RWPE2 (cell line): ENCODE results near the gene PEX7.

Experiments
- ATAC-seq: fragments of 200-7000 bp; cut with Tn5 transposase; 3 replicates; pipeline ENCODE4 v1.9.1; 2021; ENCODE audit warnings: low read depth
- DNase-seq: peaks from one replicate; pipeline ENCODE4 v3.0.0-alpha.2; 2020; ENCODE audit warnings: low spot score
- H3K27ac ChIP-seq: fragments of 450-650 bp; 2 replicates; pipeline ENCODE4 v1.5.1; 2017; ENCODE audit warnings: mild to moderate bottlenecking; ENCODE audit not compliant: poor library complexity, severe bottlenecking
- H3K27me3 ChIP-seq: fragments of 250-450 bp; sonication (Bioruptor Pico); 2 replicates; pipeline ENCODE4 v1.5.1; 2021; ENCODE audit warnings: mild to moderate bottlenecking, moderate library complexity; ENCODE audit not compliant: insufficient read depth, poor library complexity, severe bottlenecking
- H3K36me3 ChIP-seq: fragments of 250-450 bp; sonication (Bioruptor Pico); 2 replicates; pipeline ENCODE4 v1.5.1; 2020; ENCODE audit warnings: low read depth, mild to moderate bottlenecking, moderate library complexity
- H3K4me1 ChIP-seq: fragments of 250-450 bp; sonication (Bioruptor Pico); 2 replicates; pipeline ENCODE4 v1.5.1; 2021; ENCODE audit warnings: mild to moderate bottlenecking, moderate library complexity; ENCODE audit not compliant: insufficient read depth, poor library complexity, severe bottlenecking
- H3K4me3 ChIP-seq: fragments of 250-450 bp; sonication (Bioruptor Pico); 2 replicates; pipeline ENCODE4 v1.5.1; 2021; ENCODE audit warnings: mild to moderate bottlenecking, moderate library complexity; ENCODE audit not compliant: severe bottlenecking
- H3K9me3 ChIP-seq: fragments of 250-450 bp; sonication (Bioruptor Pico); 2 replicates; pipeline ENCODE4 v1.5.1; 2021; ENCODE audit warnings: mild to moderate bottlenecking, moderate library complexity; ENCODE audit not compliant: severe bottlenecking
- TF ChIP-seq, protein P1 (sequence below): fragments of 450-650 bp; IDR thresholded peaks from one replicate; pipeline ENCODE4 v1.5.1; 2017; ENCODE audit warnings: mild to moderate bottlenecking, moderate library complexity; ENCODE audit not compliant: poor library complexity, severe bottlenecking

PEX7 gene

DNA sequence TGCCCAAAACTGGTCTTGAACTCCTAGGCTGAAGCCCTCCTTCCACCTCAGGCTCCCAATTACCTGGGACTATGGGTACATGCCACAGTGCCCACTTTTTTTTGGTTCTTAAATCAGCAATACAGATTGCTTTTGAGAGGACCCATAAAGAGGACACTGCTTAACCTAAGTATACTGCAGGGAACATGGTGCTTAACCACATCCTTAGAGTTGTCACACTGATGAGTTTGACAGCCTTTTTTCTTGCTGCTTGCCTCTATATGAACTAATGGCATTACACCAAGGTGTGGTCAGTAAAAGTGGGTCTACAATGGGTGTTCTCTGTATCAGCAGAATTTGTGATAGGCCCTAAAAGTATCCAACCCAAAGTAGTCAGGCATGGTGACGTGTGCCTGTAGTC is 92.6 kb downstream of the PEX7 start:
- TF ChIP-seq, protein P1, sequence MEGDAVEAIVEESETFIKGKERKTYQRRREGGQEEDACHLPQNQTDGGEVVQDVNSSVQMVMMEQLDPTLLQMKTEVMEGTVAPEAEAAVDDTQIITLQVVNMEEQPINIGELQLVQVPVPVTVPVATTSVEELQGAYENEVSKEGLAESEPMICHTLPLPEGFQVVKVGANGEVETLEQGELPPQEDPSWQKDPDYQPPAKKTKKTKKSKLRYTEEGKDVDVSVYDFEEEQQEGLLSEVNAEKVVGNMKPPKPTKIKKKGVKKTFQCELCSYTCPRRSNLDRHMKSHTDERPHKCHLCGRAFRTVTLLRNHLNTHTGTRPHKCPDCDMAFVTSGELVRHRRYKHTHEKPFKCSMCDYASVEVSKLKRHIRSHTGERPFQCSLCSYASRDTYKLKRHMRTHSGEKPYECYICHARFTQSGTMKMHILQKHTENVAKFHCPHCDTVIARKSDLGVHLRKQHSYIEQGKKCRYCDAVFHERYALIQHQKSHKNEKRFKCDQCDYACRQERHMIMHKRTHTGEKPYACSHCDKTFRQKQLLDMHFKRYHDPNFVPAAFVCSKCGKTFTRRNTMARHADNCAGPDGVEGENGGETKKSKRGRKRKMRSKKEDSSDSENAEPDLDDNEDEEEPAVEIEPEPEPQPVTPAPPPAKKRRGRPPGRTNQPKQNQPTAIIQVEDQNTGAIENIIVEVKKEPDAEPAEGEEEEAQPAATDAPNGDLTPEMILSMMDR, result no peak
- peaks cover 14% of the 10 kb centered on the region; the same call in 1 of the 2 replicates for H3K36me3 ChIP-seq
- H3K27ac ChIP-seq, result no peak overlapping the region
- H3K4me1 ChIP-seq, result no peaks in the 10 kb centered on the region
- no peak overlapping the region for H3K4me3 ChIP-seq
- ATAC-seq (no peak), DNase-seq (no peak)
- peaks cover 7% of the 10 kb centered on the region for H3K27me3 ChIP-seq
- H3K9me3 ChIP-seq, result no peaks in the 10 kb centered on the region

- no peak for DNase-seq
- Histone ChIP-seq H3K9me3 (no peaks in the 10 kb centered on the region), H3K4me1 (no peaks in the 10 kb centered on the region), H3K27me3 (peaks cover 43% of the 10 kb centered on the region), H3K36me3 (peaks cover 6% of the 10 kb centered on the region; the same call in 1 of the 2 replicates), H3K27ac (no peak overlapping the region), H3K4me3 (no peak overlapping the region)
- ATAC-seq, result no peak
- TF ChIP-seq, protein P1, result no peak
Observed at GRCh38 chr6:136918706-136919105, 96.3 kb downstream of the PEX7 start.

DNA sequence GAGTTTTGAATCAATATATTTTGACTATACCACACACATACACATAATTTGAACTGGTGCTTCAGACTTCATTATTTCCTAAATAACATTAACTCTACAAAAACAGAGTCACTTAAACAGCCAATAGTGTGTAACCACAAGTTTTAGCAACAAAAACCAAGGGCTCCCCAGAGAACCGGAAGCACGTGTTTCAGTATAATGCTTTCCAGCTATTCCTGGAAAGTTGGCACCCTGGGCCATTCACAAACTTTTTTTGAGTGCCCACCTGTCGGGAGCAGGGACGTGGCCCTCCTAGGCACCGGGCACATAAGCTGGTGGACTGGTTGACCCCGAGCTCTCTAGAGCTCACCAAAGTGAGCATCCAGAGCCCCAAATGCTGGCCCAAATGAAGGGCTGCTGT is 97.8 kb downstream of the PEX7 start:
- H3K36me3 ChIP-seq, result no peaks in the 10 kb centered on the region
- H3K27ac ChIP-seq, result no peak overlapping the region
- no peaks in the 10 kb centered on the region for H3K4me1 ChIP-seq
- DNase-seq, result no peak
- TF ChIP-seq, protein P1, result no peak
- no peaks in the 10 kb centered on the region for H3K9me3 ChIP-seq
- no peak overlapping the region for H3K4me3 ChIP-seq
- peaks cover 54% of the 10 kb centered on the region for H3K27me3 ChIP-seq
- no peak for ATAC-seq

DNA sequence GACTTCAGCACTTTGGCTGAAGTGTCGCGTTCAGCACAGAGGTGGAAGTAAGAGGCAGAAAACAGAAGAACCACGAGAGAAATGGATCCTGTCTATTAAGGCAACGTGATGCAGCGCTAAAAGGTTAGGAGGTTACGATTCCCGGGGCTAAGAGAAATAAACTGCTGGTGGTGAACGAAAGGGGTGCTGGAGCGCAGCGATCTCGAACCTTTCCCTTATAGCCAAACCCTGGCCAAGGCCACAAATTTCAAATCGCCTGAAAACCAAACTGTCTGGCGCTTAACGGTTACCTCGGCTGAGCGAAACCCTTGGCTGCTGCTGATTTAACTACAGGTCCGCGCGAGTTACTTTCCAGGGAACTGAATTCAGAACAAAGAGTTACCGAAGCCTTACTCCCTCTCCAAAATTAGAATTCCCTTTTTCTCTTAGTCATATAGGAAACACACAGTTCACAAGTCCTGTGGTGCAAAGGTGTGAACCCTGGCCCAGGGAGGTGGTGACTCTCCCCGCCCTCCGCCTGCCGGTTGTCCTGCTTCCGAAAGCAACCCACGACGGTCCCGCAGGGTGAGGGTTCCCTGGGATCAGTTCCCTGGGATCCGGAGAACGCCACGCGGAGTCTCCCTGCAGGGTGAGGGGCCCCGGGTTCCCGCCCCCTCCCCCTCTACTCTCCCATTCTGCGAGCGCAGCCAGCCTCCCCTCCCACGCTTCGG is 98.4 kb downstream of the PEX7 start:
- no peaks in the 10 kb centered on the region for H3K4me1 ChIP-seq
- ATAC-seq (peak; percentile 34; the same call in 2 of the 3 replicates), DNase-seq (no peak)
- no peaks in the 10 kb centered on the region for H3K9me3 ChIP-seq
- H3K27ac ChIP-seq, result no peak overlapping the region
- H3K36me3 ChIP-seq, result no peaks in the 10 kb centered on the region
- H3K27me3 ChIP-seq, result peaks cover 54% of the 10 kb centered on the region
- peak overlapping the region; percentile 34 for H3K4me3 ChIP-seq
- TF ChIP-seq, protein P1, result no peak

DNA sequence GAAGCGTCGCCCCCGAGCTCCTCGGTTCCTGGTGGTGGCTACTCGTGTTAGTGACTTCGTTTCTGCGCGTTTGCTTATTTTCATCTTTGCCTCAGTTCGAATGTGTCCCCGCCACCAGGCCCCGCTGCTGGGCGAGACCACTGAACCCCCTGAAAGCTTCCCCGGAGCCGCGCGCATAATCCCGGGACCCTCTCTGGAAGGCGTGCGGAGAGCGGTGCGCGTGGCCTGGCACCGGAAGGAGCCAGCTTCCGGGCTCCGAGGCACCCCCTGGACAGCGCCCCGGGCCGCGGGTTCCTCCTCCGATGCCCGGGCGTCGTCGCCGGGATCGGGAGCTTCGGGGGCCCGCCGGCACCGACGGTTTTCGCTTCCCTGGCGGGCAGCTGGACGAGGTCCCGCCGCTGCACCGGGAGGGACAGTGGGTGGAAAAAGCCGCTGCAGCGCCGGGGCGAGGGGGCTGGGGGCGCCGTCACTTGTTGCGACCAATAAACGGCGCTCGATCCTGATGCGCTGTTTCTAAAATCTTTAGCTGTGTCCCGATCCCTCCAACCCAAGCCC is 99.1 kb downstream of the PEX7 start:
- TF ChIP-seq, protein P1, result no peak
- DNase-seq, result no peak
- H3K27ac ChIP-seq, result no peak overlapping the region
- peaks cover 54% of the 10 kb centered on the region for H3K27me3 ChIP-seq
- peak; percentile 54 for ATAC-seq
- H3K4me3 ChIP-seq, result peak overlapping the region; percentile 34
- no peaks in the 10 kb centered on the region for H3K36me3 ChIP-seq
- H3K9me3 ChIP-seq, result no peaks in the 10 kb centered on the region
- H3K4me1 ChIP-seq, result no peaks in the 10 kb centered on the region
